K562 (cell line): ENCODE measurements around the gene EXOC3L2. TPM values are rescaled to one million over a fixed set of nuclear protein-coding genes. Genes with fewer than 3 reads are reported as not detected.

Experiments used
- ARID1B ChIP-seq: fragments of 450-650 bp; IDR thresholded peaks from 2 replicates; pipeline ENCODE4 v1.6.1; 2016; ENCODE audit warnings: antibody characterized with exemption, mild to moderate bottlenecking, inconsistent platforms
- ATF7 ChIP-seq: fragments of 450-650 bp; IDR thresholded peaks from 2 replicates; pipeline ENCODE4 v1.7.1; 2014; ENCODE audit warnings: mild to moderate bottlenecking, moderate library complexity
- BRCA1 ChIP-seq, 2 experiments: fragments of 450-650 bp in 1 of 2; sonication (generic) in 1 of 2; formaldehyde crosslinking in 1 of 2; IDR thresholded peaks; 2 replicates each; pipeline versions ENCODE4 v1.5.0 to v1.6.1; 2017 to 2020; ENCODE audit warnings: mild to moderate bottlenecking in 1 of 2, missing genetic modification reagents in 1 of 2
- CBX8 ChIP-seq: fragments of 200-600 bp; sonication (generic); IDR thresholded peaks from 2 replicates; pipeline ENCODE4 v1.6.1; 2012; ENCODE audit warnings: borderline replicate concordance, mixed run types, low read depth, mild to moderate bottlenecking, moderate library complexity, mixed read lengths, low read length, control low read depth, inconsistent platforms; ENCODE audit not compliant: poor library complexity, severe bottlenecking; ENCODE audit errors: extremely low read depth
- ELF2 ChIP-seq: fragments of 250-450 bp; sonication (Bioruptor Pico); IDR thresholded peaks from 2 replicates; pipeline ENCODE4 v1.5.0; 2021; ENCODE audit warnings: mild to moderate bottlenecking
- HDAC1 ChIP-seq, 2 experiments: fragments of 450-650 bp; IDR thresholded peaks; 2 replicates each; pipeline ENCODE4 v1.6.1; 2016 to 2017; ENCODE audit warnings: inconsistent platforms in 1 of 2, mild to moderate bottlenecking in 1 of 2, moderate library complexity in 1 of 2
- MYNN ChIP-seq, 2 experiments: sonication (generic); formaldehyde crosslinking in 1 of 2; IDR thresholded peaks; 2 replicates each; pipeline versions ENCODE4 v1.5.0 to v1.6.1; 2016 to 2020; ENCODE audit warnings: antibody characterized with exemption in 1 of 2, missing genetic modification reagents in 1 of 2
- NFIX ChIP-seq: fragments of 250-450 bp; sonication (Bioruptor Pico); IDR thresholded peaks from 2 replicates; pipeline ENCODE4 v1.4.0; 2020; ENCODE audit warnings: low read depth, mild to moderate bottlenecking, moderate library complexity
- RBM14 ChIP-seq: fragments of 200-400 bp; formaldehyde crosslinking; IDR thresholded peaks from 2 replicates; pipeline ENCODE4 v1.6.1; 2018; ENCODE audit warnings: low read depth, mild to moderate bottlenecking, low read length, moderate library complexity, borderline replicate concordance; ENCODE audit not compliant: insufficient read depth
- RNF2 ChIP-seq: sonication (generic); IDR thresholded peaks from 2 replicates; pipeline ENCODE4 v1.6.1; 2016
- SOX6 ChIP-seq: fragments of 450-650 bp; IDR thresholded peaks from 2 replicates; pipeline ENCODE4 v1.6.1; 2014; ENCODE audit warnings: mild to moderate bottlenecking
- THRAP3 ChIP-seq: fragments of 450-650 bp; IDR thresholded peaks from 2 replicates; pipeline ENCODE4 v1.6.1; 2016; ENCODE audit warnings: mild to moderate bottlenecking, inconsistent platforms, borderline replicate concordance
- TRIM28 ChIP-seq: fragments of 450-650 bp; IDR thresholded peaks from 2 replicates; pipeline ENCODE4 v1.6.1; 2017
- ZBTB1 ChIP-seq: sonication (generic); formaldehyde crosslinking; IDR thresholded peaks from 2 replicates; pipeline ENCODE4 v1.8.1; 2023; ENCODE audit warnings: missing genetic modification reagents, low read depth, mild to moderate bottlenecking, borderline replicate concordance
- ZNF23 ChIP-seq: fragments of 250-450 bp; sonication (Bioruptor Pico); IDR thresholded peaks from 2 replicates; pipeline ENCODE4 v1.4.0; 2020; ENCODE audit warnings: mild to moderate bottlenecking
- ZNF3 ChIP-seq: fragments of 250-450 bp; sonication (Bioruptor Pico); IDR thresholded peaks from 2 replicates; pipeline ENCODE4 v1.5.0; 2021; ENCODE audit warnings: mild to moderate bottlenecking, moderate library complexity
- ZNF445 ChIP-seq: fragments of 250-450 bp; sonication (Bioruptor Pico); IDR thresholded peaks from 2 replicates; pipeline ENCODE4 v1.4.0; 2020; ENCODE audit warnings: low read depth, mild to moderate bottlenecking, moderate library complexity
- ZNF766 ChIP-seq: fragments of 200-800 bp; sonication (Bioruptor generic); conservative IDR thresholded peaks from 2 replicates; pipeline ENCODE4 v1.6.1; 2016; ENCODE audit warnings: missing genetic modification characterization, missing compliant biosample characterization
- polyA plus RNA-seq, 8 experiments: library from polyadenylated mRNA; depleted of rRNA in 4 of 8; stranded (reverse) in 5 of 8; unstranded in 3 of 8; fragments of >200 nt; fragmentation: Nextera tagmentation in 2 of 8; fragmentation: Illumina TruSeq in 1 of 8; extraction: Ambion mirVana in 2 of 8; extraction: Trizol in 1 of 8; gene quantifications; 2 replicates each; pipeline versions ENCODE4 v1.2.1 to v1.2.3, GENCODE V29; 2011 to 2014; ENCODE audit warnings: inconsistent platforms in 1 of 8, missing spikeins in 1 of 8
- total RNA-seq, 7 experiments: library from RNA; depleted of rRNA in 6 of 7; stranded (reverse); fragments of >200 nt in 6 of 7; fragmentation: Illumina TruSeq in 2 of 7; extraction: Trizol in 2 of 7; gene quantifications; 2 replicates each; pipeline versions ENCODE4 v1.2.1 to v1.2.3, GENCODE V29; 2011 to 2021; ENCODE audit warnings: low replicate concordance in 1 of 7
- TF ChIP-seq, protein P1 (sequence below): fragments of 450-650 bp; IDR thresholded peaks from 2 replicates; pipeline ENCODE4 v1.6.1; 2016; ENCODE audit warnings: low read depth, mild to moderate bottlenecking, moderate library complexity
- TF ChIP-seq, protein P2 (sequence below): sonication (generic); formaldehyde crosslinking; IDR thresholded peaks from 2 replicates; pipeline ENCODE4 v1.8.0; 2022; ENCODE audit warnings: mild to moderate bottlenecking, missing genetic modification reagents
- TF ChIP-seq, protein P3 (sequence below): sonication (generic); formaldehyde crosslinking; IDR thresholded peaks from 2 replicates; pipeline ENCODE4 v1.8.1; 2022; ENCODE audit warnings: missing genetic modification reagents
- TF ChIP-seq, protein P4 (sequence below): fragments of 450-650 bp; IDR thresholded peaks from 2 replicates; pipeline ENCODE4 v1.7.0; 2016; ENCODE audit warnings: borderline replicate concordance
- TF ChIP-seq, protein P5 (sequence below): fragments of 450-650 bp; formaldehyde crosslinking; IDR thresholded peaks from 2 replicates; pipeline ENCODE4 v1.4.0; 2020; ENCODE audit warnings: mild to moderate bottlenecking, mixed read lengths

Gene EXOC3L2
- total and polyA plus RNA-seq, 9 of the 15 experiments (the other 6 are each of a cell fraction or from before 2014, with no cell fraction given) = 0.31 to 19.0 (median 2.4) TPM

DNA sequence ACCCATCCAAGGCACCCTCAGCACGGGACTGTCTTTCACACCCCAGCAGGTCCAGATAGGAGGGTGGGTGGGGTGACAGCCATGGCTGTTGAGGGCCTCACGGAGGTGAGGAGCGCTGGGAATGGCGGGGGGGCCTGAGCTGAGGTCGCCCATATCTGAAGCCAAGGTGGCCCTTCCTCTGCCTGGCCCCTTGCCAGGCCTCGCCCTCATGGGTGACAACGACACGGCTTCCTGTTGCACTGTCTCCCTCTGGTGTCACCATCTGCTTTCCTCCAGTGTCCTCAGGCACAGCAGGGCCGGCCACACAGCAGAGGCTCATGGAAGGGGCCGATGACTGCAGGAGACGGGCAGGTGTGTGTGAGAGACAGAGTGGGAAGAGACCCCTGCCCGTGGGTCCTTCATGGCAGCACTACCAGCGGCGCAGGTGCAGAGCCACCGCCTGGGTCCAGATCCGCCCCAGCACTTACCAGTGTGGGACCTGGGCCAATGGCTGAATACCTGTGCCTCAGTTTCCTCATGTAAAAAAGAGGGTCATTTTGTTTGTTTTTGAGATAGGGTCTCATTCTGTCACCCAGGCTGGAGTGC is 76.3 kb downstream of the EXOC3L2 start (continued):
- TF ChIP-seq ELF2 (CRISPR knock-in tag) = no peak
- TF ChIP-seq RBM14 = no peak
- peak; percentile 18; the same call in 1 of the 2 replicates for TF ChIP-seq MYNN (IDR thresholded peaks at IDR 0.05)
- no peak for TF ChIP-seq MYNN (CRISPR knock-in tag; IDR thresholded peaks at IDR 0.05)
- no peak for TF ChIP-seq RNF2
- TF ChIP-seq, protein P1, sequence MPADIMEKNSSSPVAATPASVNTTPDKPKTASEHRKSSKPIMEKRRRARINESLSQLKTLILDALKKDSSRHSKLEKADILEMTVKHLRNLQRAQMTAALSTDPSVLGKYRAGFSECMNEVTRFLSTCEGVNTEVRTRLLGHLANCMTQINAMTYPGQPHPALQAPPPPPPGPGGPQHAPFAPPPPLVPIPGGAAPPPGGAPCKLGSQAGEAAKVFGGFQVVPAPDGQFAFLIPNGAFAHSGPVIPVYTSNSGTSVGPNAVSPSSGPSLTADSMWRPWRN = no peak
- TF ChIP-seq CBX8 = no peak
- TF ChIP-seq ZNF766 (CRISPR knock-in tag) = no peak
- TF ChIP-seq THRAP3 = no peak
- no peak for TF ChIP-seq SOX6
- TF ChIP-seq, protein P2, sequence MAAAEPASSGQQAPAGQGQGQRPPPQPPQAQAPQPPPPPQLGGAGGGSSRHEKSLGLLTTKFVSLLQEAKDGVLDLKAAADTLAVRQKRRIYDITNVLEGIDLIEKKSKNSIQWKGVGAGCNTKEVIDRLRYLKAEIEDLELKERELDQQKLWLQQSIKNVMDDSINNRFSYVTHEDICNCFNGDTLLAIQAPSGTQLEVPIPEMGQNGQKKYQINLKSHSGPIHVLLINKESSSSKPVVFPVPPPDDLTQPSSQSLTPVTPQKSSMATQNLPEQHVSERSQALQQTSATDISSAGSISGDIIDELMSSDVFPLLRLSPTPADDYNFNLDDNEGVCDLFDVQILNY (CRISPR knock-in tag) = no peak
- TF ChIP-seq, protein P3, sequence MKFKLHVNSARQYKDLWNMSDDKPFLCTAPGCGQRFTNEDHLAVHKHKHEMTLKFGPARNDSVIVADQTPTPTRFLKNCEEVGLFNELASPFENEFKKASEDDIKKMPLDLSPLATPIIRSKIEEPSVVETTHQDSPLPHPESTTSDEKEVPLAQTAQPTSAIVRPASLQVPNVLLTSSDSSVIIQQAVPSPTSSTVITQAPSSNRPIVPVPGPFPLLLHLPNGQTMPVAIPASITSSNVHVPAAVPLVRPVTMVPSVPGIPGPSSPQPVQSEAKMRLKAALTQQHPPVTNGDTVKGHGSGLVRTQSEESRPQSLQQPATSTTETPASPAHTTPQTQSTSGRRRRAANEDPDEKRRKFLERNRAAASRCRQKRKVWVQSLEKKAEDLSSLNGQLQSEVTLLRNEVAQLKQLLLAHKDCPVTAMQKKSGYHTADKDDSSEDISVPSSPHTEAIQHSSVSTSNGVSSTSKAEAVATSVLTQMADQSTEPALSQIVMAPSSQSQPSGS = no peak
- no peak for TF ChIP-seq ZNF23 (CRISPR knock-in tag)
- no peak for TF ChIP-seq ZBTB1 (CRISPR knock-in tag)
- no peak for TF ChIP-seq ZNF3
- TF ChIP-seq HDAC1 (IDR thresholded peaks at IDR 0.05) = no peak
- TF ChIP-seq TRIM28 = no peak
- peak; percentile 24; the same call in 1 of the 2 replicates for TF ChIP-seq ARID1B
- TF ChIP-seq BRCA1 (IDR thresholded peaks at IDR 0.05) = no peak
- TF ChIP-seq BRCA1 (CRISPR knock-in tag; IDR thresholded peaks at IDR 0.05) = no peak
- TF ChIP-seq, protein P4, sequence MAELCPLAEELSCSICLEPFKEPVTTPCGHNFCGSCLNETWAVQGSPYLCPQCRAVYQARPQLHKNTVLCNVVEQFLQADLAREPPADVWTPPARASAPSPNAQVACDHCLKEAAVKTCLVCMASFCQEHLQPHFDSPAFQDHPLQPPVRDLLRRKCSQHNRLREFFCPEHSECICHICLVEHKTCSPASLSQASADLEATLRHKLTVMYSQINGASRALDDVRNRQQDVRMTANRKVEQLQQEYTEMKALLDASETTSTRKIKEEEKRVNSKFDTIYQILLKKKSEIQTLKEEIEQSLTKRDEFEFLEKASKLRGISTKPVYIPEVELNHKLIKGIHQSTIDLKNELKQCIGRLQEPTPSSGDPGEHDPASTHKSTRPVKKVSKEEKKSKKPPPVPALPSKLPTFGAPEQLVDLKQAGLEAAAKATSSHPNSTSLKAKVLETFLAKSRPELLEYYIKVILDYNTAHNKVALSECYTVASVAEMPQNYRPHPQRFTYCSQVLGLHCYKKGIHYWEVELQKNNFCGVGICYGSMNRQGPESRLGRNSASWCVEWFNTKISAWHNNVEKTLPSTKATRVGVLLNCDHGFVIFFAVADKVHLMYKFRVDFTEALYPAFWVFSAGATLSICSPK = no peak
- TF ChIP-seq ZNF445 (CRISPR knock-in tag) = no peak
- peak; percentile 71 for TF ChIP-seq NFIX (CRISPR knock-in tag)
- TF ChIP-seq, protein P5, sequence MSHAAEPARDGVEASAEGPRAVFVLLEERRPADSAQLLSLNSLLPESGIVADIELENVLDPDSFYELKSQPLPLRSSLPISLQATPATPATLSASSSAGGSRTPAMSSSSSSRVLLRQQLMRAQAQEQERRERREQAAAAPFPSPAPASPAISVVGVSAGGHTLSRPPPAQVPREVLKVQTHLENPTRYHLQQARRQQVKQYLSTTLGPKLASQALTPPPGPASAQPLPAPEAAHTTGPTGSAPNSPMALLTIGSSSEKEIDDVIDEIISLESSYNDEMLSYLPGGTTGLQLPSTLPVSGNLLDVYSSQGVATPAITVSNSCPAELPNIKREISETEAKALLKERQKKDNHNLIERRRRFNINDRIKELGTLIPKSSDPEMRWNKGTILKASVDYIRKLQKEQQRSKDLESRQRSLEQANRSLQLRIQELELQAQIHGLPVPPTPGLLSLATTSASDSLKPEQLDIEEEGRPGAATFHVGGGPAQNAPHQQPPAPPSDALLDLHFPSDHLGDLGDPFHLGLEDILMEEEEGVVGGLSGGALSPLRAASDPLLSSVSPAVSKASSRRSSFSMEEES (CRISPR knock-in tag) = no peak
- TF ChIP-seq ATF7 = peak; percentile 26; the same call in 1 of the 2 replicates
